HG02763 (cell line): ENCODE results near the gene BMP10.
A peak's percentile ranks its signal among the peaks of the same experiment; 100 is the strongest.

Experiments used
- ATAC-seq: cut with Tn5 transposase; IDR thresholded peaks from one replicate; pipeline ENCODE4 v1.9.1; 2021; ENCODE audit warnings: mild to moderate bottlenecking, moderate library complexity; ENCODE audit not compliant: unreplicated experiment

The BMP10 gene, protein sequence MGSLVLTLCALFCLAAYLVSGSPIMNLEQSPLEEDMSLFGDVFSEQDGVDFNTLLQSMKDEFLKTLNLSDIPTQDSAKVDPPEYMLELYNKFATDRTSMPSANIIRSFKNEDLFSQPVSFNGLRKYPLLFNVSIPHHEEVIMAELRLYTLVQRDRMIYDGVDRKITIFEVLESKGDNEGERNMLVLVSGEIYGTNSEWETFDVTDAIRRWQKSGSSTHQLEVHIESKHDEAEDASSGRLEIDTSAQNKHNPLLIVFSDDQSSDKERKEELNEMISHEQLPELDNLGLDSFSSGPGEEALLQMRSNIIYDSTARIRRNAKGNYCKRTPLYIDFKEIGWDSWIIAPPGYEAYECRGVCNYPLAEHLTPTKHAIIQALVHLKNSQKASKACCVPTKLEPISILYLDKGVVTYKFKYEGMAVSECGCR

DNA sequence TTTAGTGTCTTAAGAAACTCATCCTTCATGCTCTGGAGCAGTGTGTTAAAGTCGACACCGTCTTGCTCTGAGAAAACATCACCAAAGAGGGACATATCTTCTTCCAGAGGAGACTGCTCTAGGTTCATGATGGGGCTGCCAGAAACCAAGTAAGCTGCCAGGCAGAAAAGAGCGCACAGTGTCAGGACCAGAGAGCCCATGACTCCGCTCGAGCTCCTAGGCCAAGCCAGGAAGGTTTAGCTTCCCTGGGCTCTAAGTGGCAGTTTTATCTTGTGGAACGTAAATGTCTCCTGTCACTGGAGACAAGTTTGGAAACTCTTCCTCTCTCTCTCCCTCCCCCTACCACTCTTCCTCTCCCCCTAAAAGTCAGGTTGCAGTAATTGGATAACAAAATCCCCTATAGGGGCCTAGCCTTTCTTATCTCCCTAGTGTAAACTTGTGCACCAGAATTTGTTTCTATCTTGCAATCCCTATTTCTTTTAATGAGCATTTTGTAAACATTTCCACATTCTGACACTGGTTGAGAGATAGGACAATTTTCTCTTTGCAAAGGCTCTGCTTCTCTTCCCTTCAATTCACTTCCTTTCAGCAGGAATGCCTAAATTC is at the start of gene BMP10:
Gene BMP10, minus strand, starts transcription at position 239 of the 606 bp plus-strand sequence. Its CDS starts 39 bp downstream, at position 200.
- ATAC-seq, result no peak

DNA sequence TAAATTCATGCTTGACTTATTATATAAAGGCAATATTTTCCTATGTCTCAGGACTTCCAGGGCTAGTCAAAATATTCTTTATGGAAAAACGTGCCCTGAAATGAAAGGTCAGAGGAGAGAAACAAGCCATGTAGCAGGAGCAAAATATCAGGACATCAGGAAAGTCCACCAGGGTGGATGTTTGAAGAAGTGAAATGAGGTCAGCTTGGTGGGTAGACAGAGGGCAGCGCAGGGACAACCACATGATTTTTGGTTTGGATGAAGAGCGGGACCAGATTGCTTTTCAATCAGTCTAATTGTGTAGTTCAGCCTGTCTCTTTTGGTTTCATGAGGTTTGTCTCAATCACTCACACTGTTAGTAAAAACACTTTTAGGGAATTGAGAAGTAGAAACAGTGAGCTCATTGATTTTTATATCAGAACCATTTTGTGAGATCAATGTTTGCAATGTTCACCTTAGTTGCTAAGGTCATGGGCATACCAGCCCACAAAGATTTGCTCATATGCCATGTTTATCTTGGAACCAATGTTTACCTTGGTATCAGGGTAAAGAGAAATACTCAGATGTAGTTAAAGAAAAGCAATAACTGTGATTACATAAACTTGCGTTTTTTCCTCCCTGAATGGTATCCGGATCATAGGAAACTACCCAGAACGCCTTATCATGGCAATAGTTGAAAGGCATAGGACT is 49.4 kb upstream of the BMP10 start:
- ATAC-seq, result no peak

DNA sequence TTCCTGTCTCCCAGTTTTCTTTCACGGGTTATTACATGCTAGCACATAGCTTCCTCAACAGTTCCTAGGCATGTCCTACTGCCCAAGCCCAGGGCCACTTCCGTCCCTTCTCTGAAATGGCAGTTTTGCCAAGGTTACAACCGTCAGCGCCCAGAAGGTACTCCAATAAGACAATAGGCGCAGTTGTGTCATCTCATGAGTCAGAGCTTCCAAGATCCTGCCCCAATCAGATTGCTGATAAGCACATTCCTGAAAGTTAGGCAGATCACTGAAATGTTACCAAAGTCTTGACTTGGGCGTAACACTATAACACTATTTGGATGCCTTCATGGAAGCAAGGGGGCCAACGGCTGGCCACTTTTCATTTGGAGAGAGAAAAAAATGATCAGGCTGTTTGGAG is 47.3 kb upstream of the BMP10 start:
- no peak for ATAC-seq

DNA sequence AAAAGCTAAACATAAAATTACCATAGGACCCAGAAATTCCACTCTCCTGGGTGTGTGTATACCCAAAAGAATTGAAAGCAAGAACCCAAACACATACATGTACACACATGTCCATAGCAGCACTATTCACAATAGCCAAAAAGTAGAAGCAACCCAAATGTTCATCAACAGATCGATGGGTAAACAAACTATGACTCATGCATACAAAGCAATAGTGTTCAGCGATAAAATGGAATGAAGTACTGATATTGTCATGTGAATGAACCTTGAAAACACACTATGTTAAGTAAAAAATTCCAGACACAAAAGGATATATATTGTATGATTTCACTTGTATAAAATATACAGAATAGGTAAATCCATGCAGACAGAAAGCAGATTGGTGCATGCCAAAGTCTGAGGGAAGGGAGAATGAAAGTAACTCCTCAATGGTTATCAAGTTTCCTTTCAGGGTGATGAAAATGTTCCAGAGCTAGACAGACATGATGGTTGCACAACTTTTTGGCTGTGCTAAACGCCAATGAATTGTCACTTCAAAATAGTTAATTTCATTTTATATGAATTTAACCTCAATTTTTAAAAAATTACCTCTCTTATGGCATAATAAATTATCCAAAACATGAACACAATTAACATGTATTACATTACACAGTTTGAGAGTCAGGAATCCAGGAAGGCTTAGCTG is 46.0 kb upstream of the BMP10 start:
- no peak for ATAC-seq

DNA sequence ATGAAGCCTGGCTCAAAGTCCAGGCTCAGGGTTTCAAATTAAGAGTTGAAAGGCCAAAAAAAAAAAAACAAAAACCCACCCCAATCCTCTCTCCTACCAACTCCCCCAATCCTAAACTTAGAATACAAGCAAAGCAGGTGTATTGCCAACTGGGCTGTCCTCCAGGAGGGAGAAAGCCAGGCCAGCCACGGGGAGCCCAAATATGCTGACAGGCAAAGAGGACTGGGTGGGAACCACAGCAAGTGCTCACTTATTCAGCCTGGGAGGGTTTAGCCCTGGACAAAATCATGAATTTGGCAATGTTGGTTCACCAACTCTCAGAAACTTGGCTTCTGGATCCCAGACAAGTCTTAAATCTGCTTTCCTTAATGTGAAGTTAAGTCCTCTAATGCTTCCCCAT is 45.0 kb upstream of the BMP10 start:
- no peak for ATAC-seq

DNA sequence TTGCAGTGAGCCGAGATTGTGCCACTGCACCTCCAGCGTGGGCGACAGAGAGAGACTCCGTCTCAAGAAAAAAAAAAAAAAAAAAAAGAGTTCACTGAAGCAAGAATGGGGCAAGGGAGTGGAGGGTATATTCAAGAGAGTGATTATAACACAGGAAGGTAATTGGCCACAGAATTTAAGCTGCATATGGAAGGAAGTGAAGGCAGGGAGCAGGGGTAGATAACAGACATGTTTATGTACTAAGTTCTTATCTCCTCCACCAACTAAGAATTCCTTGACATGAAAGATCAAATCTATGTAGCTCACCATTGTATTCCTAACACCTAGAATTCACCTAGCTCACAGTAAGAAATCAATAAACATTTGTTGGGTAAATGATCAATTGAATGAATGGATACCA is 44.2 kb upstream of the BMP10 start:
- ATAC-seq, result no peak

DNA sequence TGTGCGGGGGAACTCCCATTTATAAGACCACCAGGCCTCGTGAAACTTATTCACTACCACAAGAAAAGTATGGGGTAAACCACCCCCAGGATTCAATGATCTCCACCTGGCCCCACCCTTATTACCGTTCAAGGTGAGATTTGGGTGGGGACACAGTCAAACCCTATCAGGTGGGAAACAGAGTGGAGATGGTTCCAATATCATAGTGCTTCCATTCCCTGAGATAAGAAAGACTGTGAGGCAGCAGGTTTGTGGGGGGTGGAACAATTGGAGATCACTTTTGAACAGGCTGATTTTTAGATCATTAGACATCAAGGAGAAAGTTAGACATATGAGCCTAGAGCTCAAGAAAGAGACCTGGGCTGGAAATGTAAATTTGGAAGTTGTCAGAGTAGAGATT is 42.2 kb upstream of the BMP10 start:
- no peak for ATAC-seq

DNA sequence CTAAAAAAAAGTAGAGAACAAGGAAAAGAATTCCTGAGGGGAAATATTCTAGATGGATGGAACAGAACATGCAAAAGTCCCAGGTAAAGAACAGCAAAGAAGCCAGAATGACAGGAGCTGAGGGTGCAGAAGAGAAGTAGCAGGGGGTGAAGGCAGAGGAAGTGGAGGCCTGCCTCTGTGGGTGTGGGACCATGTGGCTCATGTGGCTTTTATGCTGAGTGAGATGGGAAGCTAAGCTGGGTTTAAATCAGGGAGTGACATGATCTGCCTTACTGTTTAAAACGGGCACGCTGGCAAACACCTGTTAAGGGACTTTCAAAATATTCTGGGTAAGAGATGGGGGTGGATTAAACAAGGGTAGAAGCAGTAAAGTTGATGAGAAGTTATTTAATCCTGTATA is 41.5 kb upstream of the BMP10 start:
- no peak for ATAC-seq

DNA sequence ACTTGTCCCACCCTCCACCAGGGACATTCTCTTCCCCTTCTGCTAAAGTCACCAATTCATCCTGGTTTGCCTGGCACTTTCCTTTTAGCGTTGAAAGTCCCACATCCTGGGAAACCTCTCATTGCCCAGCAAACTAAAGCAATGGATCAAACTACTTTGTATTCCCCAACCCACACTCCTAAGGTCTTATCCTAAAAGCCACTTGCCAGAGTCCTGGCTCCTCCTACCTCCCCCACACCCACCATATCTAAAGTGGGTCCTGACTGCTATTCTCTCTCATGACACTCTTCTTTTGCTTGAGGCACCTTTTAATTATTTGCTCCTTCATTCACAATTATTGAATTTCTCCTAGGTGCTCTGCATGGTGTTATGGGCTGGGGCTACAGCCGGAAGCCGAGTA is 40.9 kb upstream of the BMP10 start:
- no peak for ATAC-seq

DNA sequence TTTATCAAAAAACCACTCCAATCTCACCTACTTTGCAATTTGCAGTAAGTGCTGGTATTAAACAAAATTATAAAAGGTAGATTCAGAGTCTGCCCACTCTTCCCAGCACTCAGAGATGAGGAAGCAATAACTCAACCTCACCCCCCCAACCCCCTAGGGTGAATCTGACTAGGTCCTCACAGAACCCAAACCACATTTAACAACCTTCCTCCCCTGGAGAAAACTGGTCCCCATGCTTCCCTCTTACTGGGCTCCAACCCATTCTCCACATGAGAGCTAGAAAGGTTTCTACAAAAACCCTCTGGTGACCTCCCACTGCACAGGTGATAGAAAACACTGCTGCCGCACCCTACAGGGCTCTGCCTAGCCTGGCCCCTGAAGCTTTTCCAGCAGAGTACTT is 40.5 kb upstream of the BMP10 start:
- no peak for ATAC-seq

DNA sequence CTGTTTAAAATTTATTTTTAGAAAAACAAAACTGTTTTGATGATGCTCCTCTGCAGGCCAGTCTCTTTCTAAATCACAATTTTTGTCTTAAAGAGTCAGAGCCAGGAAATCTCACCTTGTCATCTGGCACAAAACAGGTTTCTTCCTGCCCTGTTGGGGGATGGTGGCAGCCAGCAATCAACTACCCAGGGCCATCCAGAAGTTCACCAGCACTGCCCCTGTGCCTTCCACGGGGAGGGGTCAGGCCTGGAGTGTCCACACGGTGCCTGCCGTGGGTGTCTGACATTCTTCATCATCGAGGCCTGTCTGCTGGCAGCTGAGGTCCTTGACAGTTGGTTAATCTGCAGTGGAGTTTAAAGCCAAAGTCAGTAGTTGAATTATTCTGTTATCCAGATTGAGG is 40.0 kb upstream of the BMP10 start:
- no peak for ATAC-seq

DNA sequence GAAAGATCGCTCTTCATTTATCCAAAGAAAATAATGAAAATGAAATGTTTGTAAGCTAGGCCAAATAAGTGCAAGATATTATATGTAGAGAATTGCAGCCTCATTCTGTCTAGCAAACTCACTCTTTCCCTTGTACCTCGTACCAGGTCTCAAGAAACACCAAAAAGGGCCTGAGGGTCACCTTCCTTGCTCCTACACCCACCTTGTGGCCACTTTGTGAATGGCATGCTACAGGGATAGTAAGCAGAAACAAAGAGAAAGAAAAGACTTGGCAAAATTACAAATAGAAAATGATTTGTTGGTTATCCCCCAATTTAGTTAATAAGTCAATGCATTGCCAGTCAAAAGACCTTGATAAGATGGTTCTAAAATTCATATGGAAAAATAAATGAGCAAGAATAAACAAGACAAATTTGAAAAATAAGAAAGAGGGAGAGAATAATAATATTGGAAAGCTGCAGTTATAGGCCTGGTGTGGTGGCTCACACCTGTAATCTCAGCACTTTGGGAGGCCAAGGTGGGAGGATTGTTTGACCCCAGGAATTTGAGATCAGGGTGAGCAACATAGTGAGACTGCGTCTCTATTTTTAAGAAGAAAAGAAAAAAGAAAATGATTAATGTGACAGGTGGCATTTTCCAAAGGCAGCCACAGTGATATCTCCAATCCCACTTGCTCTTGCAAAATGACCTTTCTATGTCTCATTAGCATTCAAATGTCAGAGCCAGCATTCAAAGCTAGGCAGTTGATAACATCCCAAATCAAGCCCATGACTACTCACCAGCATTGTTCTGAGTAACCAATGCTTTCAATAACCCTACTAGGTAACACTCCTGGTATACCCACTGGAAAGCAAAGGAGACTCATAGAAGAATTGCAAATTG is 38.8 kb upstream of the BMP10 start:
- no peak for ATAC-seq

DNA sequence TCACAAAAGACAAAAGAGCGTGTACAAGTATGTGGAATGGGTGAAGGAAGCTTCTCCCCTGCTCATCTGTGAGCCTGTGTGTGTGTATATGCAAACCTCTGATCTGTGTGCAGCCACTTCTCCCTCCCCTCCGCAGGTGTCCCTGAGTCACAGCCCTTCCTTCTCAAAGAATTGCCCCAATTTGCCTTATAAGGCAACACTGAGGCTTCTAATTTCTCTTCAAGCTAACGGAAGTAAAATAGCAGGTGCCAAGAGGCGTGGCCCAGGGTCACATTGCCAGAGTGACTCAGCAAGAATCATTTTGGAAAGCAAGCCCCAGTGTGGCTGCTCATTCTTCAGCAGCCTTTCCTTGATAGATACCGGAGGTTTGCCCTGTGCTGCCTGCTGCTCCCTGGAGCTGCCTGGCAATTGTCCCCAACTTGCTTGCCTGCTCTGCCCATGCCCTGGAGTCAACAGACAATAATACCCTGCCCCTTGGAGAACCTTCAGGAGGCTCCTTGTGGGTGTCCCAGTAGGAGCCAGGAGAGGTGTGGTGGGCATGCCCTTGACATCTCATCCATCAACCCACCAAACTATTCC is 37.3 kb upstream of the BMP10 start:
- peak; percentile 95 for ATAC-seq

DNA sequence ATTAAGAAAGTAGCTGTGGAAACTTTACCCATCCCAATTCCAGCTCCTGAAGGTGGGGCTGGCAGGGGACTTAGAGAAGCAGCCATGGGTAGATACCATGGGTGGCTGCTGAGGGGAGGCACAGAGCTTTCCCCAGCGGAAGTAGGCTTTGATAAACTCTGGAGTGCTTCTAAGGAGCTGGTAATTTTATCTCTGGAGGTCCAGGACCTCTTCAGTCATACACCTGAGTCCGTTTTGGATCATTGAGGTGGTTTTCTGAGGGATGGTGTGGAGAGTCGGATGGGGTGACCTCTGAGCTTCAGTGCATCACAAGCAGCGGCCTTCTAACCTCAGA is 36.7 kb upstream of the BMP10 start:
- peak; percentile 19 for ATAC-seq

DNA sequence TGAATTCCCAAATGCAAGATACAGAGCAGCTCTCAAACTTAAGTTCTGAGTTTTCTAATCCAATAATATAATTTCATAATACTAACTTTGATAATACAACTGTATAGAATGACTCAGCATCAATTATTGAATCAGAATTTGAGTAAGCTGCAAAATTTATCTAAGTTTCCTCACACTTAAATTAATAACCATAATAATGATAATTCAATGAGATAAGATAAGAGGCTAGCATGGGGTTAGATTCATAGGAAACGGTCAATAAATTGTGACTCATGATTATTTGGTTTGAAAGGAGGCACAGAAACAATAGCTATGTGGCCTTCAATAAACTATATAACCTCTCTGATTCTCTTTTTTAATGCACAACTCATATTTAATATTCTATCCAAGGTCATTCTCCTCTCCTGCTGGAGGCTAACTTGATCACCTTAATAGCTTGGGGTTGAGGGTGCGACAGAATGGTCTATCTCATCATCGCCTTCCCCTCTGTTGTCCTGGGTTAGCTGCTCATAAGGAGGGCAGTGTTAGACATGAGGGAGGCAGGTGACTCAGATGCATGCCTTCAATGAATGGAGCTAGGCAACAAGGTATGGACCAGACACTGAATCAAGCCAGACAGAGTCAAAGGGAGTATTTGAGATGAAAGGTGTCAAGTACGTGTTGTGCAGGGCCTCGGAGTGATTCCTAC is 36.2 kb upstream of the BMP10 start:
- ATAC-seq, result no peak

DNA sequence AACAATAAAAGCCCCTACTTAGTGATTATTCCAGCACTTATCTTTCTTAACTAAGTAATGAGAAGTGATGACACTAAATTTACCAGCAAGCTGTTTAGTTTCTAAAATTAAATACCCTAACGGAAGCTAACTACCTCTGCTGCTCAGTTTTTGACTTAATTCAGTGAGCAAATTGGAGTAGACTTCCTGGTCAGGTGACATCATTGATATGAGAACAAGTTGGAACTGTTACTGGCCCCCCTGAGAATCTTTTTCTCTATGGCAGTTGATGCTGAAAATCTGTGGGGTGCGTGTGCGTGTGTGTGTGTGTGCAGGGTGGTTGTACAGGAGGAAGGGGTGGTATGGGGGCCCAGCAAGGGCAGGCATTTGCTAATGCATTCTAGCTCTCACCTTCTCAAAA is 35.5 kb upstream of the BMP10 start:
- no peak for ATAC-seq

DNA sequence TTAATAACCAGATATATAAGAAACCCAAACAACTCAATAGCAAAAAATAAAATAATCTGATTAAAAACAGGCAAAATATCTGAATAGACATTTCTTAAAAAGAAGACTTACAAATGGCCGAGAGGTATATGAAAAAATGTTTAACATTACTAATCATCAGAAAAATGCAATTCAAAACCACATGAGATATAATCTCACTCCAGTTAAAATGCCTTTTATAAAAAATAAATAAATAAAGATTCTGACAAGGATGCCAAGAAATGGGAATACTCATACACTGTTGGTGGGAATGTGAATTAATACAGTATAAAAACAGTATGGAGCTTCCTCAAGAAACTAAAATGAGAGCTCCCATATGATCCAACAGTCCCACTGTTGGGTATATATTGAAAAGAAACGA is 33.9 kb upstream of the BMP10 start:
- ATAC-seq, result no peak

DNA sequence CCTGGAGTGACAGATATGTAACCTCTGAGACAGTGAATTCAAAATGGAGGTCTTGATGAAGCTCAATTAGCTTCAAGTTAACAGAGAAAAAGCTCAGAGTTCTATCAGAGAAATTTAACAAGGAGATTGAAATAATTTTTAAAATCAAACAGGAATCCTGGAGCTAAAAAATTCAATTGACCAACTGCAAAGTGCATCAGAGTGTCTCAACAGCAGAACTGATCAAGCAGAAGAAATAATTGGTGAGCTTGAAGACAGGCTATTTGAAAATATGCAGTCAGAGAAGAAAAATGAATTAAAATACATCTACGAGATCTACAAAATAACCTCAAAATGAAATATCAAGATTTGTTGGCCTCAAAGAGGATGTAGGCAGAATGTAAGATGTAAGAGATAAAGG is 30.4 kb upstream of the BMP10 start:
- ATAC-seq, result no peak

DNA sequence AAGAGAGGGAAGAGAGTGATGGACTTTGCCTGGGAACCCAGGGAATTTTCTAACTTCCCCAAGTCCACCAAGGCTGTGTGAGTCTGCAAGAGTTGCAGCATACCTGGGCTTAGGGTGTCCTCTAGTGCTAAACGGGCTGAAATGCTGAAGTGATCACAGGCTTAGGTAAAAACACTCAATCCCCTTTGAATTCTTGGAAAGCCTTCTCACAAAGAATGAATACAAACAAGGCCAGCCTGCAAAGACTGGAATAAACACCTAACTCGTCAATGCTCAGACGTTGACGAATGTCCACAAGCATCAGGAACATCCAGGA is 30.0 kb upstream of the BMP10 start:
- no peak for ATAC-seq
